ENCODE data around the gene ST3GAL4.
"Not testable (repeated sequence)": the region's sequence is repeated elsewhere in the genome, so short reads cannot be mapped to it uniquely, and the experiment has no call there.

ST3GAL4 gene, protein sequence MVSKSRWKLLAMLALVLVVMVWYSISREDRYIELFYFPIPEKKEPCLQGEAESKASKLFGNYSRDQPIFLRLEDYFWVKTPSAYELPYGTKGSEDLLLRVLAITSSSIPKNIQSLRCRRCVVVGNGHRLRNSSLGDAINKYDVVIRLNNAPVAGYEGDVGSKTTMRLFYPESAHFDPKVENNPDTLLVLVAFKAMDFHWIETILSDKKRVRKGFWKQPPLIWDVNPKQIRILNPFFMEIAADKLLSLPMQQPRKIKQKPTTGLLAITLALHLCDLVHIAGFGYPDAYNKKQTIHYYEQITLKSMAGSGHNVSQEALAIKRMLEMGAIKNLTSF

DNA sequence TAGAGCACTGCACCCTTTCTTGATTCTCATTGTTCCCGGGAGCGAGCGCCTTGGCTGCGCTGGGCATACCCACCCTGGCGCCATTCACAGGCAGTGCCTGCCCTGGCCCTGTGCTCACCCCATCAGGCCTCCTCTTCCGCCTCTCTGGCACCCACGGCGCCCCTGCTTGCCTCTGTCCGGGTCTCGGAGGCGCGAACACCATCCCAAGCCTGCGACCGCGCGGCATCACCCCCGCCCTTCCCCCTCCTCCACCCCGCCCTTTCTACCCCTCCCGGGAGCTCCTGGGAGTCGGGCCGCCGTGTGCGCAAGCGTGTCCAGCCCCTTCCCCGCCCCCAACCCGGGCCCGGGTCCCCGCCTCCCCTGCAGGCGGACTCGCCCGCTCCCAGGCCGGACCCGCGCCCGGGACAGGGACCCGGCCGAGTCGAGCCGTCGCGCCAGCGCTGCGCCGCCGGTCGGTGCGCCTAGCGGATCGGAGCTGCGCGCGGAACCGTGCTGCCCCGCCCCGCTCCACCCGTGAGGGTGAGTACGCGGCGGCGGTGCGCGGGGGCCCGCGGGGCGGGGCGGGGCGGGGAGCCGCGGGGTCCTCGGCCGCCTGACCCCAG is at the start of gene ST3GAL4:
ST3GAL4 (plus strand) TSS at position 363 of the 602 bp plus-strand sequence. CDS start 50,470 bp downstream, outside the sequence.
- TF ChIP-seq, protein P1, sequence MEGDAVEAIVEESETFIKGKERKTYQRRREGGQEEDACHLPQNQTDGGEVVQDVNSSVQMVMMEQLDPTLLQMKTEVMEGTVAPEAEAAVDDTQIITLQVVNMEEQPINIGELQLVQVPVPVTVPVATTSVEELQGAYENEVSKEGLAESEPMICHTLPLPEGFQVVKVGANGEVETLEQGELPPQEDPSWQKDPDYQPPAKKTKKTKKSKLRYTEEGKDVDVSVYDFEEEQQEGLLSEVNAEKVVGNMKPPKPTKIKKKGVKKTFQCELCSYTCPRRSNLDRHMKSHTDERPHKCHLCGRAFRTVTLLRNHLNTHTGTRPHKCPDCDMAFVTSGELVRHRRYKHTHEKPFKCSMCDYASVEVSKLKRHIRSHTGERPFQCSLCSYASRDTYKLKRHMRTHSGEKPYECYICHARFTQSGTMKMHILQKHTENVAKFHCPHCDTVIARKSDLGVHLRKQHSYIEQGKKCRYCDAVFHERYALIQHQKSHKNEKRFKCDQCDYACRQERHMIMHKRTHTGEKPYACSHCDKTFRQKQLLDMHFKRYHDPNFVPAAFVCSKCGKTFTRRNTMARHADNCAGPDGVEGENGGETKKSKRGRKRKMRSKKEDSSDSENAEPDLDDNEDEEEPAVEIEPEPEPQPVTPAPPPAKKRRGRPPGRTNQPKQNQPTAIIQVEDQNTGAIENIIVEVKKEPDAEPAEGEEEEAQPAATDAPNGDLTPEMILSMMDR (IDR thresholded peaks at IDR 0.05; ENCODE audit: extremely low read depth, insufficient read depth, missing control alignments): no peak
- DNase-seq (ENCODE audit: low spot score): peak; percentile 92
- in situ Hi-C loops (cut with MboI; ENCODE audit: low pct_unique_long_range_greater_than_20kb, low sequenced_read_pairs, unreplicated experiment): no loop called here

- in situ Hi-C loops (cut with MboI; ENCODE audit: low pct_unique_long_range_greater_than_20kb, low sequenced_read_pairs, unreplicated experiment): no loop called here
- peak; percentile 73 for DNase-seq (ENCODE audit: low spot score)
- TF ChIP-seq, protein P1 (IDR thresholded peaks at IDR 0.05; ENCODE audit: extremely low read depth, insufficient read depth, missing control alignments): no peak
Measured at GRCh38 chr11:126305699-126306098, 49.8 kb upstream of the ST3GAL4 start.

DNA sequence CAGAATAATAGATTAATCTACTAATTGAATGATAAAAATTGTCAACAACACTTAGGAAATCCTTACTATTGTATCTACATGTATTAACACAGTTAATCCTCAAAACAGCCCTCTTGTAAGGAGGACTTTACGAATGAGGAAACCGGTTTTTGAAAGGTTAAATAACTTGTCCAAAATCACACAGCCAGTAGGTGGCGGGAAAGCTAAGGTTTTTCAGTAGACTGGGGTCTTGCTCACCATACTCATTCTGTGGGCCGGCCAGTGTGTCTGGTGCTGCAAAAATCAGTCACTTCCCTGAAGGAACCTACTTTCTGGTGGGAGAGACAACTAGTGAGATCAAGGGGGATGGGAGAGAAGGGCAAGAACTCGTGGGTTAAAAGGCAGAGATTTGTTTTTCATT is 47.8 kb upstream of the ST3GAL4 start:
- DNase-seq (ENCODE audit: low spot score): no peak
- in situ Hi-C loops (cut with MboI; ENCODE audit: low pct_unique_long_range_greater_than_20kb, low sequenced_read_pairs, unreplicated experiment): no loop called here
- TF ChIP-seq, protein P1 (IDR thresholded peaks at IDR 0.05; ENCODE audit: extremely low read depth, insufficient read depth, missing control alignments): peak; percentile 38

DNA sequence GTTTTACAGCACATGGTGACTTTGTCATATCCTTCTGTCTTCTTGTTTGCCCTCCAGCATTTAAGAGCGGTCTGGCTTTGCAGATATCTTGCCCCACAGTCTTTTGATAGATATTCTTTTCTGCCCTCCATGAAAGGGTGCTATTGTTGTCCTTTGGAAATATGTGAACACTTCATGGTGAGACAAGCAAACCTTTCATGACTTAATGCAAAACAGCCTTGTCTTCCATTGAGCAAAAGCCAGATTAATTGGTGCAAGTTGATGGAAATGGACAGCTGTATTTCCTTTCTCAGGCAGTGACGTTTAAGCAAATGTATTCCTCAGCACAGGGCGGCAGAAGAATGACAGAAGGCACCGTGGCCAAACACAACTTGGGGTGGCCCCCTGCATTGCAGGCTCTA is 47.2 kb upstream of the ST3GAL4 start:
- DNase-seq (ENCODE audit: low spot score): no peak
- TF ChIP-seq, protein P1 (IDR thresholded peaks at IDR 0.05; ENCODE audit: extremely low read depth, insufficient read depth, missing control alignments): no peak
- in situ Hi-C loops (cut with MboI; ENCODE audit: low pct_unique_long_range_greater_than_20kb, low sequenced_read_pairs, unreplicated experiment): no loop called here

DNA sequence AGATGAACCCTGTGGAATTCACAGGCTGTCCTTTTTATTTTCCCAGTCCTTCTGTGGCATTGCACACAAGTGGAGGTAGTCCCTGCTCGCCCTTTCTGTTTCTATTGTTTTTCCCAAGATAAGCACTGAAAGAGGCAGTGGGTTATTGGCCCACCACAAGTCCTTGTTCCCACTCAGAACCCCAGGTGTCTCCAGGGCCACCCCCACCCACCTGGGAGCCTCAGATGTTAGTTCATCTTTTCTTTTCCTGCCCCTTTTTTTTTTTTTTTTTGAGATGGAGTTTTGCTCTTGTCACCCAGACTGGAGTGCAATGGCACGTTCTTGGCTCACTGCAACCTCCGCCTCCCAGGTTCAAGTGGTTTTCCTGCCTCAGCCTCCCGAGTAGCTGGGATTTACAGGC is 46.7 kb upstream of the ST3GAL4 start:
- DNase-seq (ENCODE audit: low spot score); in situ Hi-C loops (cut with MboI; ENCODE audit: low pct_unique_long_range_greater_than_20kb, low sequenced_read_pairs, unreplicated experiment): not testable (repeated sequence)

DNA sequence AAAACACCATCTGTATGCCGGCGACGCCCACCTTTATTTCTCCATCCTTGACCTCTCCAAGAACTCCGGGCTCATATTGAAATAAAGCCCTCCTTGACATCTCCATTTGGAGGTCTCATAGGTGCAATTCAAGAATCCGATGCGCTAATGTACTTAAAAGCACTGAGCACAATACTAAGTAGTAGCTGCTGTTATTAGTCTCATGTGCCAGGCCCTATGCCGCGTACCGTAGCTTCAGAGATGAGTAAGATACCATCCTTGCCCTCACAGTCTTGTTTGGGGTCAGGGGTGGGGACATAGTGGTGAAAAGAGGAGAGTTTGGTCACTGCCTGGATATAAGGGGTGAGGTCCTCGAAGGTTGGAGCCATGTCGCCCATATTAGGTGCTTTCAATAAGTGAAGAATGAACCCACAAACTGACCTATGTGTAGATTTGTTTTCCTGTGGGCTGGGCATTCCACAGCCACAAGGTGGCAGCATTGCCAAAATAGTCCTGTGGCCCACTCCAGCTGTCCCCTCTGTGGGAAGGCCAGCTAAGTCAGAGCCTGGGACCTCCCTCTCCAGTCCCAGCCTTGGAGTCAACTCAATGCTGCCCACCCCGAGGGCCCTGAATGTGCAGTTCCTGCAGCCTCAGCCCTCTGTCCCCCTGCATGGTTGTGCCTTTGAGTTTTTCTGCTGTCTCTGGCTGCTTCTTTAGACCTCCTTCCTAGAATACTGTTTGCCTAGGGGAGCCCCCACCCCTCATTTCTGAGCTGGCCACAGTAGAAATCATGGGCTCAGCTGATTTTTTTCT is 45.1 kb upstream of the ST3GAL4 start:
- TF ChIP-seq, protein P1 (IDR thresholded peaks at IDR 0.05; ENCODE audit: extremely low read depth, insufficient read depth, missing control alignments): peak; percentile 89
- DNase-seq (ENCODE audit: low spot score): no peak
- in situ Hi-C loops (cut with MboI; ENCODE audit: low pct_unique_long_range_greater_than_20kb, low sequenced_read_pairs, unreplicated experiment): no loop called here

GRCh38 chr11:126310992-126311310 is 44.5 kb upstream of the ST3GAL4 start:
- in situ Hi-C loops (cut with MboI; ENCODE audit: low pct_unique_long_range_greater_than_20kb, low sequenced_read_pairs, unreplicated experiment): no loop called here
- TF ChIP-seq, protein P1 (IDR thresholded peaks at IDR 0.05; ENCODE audit: extremely low read depth, insufficient read depth, missing control alignments): no peak
- no peak for DNase-seq (ENCODE audit: low spot score)

Measured in GM13977 (cell line).